Measurements from ENCODE around the gene FOXB1.
A peak's percentile ranks its signal among the peaks of the same experiment; 100 is the strongest.

- TF ChIP-seq, protein P1, sequence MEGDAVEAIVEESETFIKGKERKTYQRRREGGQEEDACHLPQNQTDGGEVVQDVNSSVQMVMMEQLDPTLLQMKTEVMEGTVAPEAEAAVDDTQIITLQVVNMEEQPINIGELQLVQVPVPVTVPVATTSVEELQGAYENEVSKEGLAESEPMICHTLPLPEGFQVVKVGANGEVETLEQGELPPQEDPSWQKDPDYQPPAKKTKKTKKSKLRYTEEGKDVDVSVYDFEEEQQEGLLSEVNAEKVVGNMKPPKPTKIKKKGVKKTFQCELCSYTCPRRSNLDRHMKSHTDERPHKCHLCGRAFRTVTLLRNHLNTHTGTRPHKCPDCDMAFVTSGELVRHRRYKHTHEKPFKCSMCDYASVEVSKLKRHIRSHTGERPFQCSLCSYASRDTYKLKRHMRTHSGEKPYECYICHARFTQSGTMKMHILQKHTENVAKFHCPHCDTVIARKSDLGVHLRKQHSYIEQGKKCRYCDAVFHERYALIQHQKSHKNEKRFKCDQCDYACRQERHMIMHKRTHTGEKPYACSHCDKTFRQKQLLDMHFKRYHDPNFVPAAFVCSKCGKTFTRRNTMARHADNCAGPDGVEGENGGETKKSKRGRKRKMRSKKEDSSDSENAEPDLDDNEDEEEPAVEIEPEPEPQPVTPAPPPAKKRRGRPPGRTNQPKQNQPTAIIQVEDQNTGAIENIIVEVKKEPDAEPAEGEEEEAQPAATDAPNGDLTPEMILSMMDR (conservative IDR thresholded peaks at IDR 0.05 in 1 of 2, IDR thresholded peaks at IDR 0.05 in 1 of 2; ENCODE audit: extremely low read depth in 1 of 2, insufficient read depth in 1 of 2, low read depth in 1 of 2, low read length in 2 of 2), result no peak
- peak; percentile 94 for TF ChIP-seq EZH2 (IDR thresholded peaks at IDR 0.05; ENCODE audit: borderline replicate concordance, low read length)
Observed at GRCh38 chr15:60000113-60000823, 3.8 kb upstream of the FOXB1 start.
